SK-N-SH (cell line): ENCODE results near the gene PDCD1. TPM values are rescaled to one million over a fixed set of nuclear protein-coding genes. Genes with fewer than 3 reads are reported as not detected.

Experiments used
- CTCF ChIA-PET: fragments of 300-600, 350-600 bp; formaldehyde crosslinking; extraction: SDS; loops from one replicate; lab custom pipeline; 2021; lab: Yijun Ruan, JAX
- POLR2A ChIA-PET: fragments of 350-600 bp; sonication (Branson Sonifier 250); formaldehyde crosslinking; extraction: SDS; loops from one replicate; lab custom pipeline; 2020; ENCODE audit warnings: antibody characterized with exemption, inconsistent platforms; lab: Yijun Ruan, JAX
- DNase-seq: peaks from one replicate; pipeline ENCODE4 v3.0.0; 2012
- H2AFZ ChIP-seq: fragments of 200-600 bp; sonication (generic); 2 replicates; pipeline ENCODE4 v1.8.1; 2016; ENCODE audit warnings: antibody characterized with exemption, mild to moderate bottlenecking, low read depth
- H3F3A ChIP-seq: fragments of 200-600 bp; sonication (generic); replicated peaks from 2 replicates; pipeline ENCODE3; 2016; ENCODE audit warnings: antibody characterized with exemption, mild to moderate bottlenecking; ENCODE audit not compliant: insufficient read depth
- H3K27ac ChIP-seq, 2 experiments: fragments of 200-500 bp in 1 of 2; fragments of 200-600 bp in 1 of 2; sonication (Bioruptor generic) in 1 of 2; sonication (generic), shearing (Covaris generic) in 1 of 2; 2 replicates each; pipeline versions ENCODE4 v1.5.1 to v1.6.1; 2014 to 2016; ENCODE audit warnings: low read depth in 2 of 2, inconsistent platforms in 1 of 2, low read length in 1 of 2, mild to moderate bottlenecking in 1 of 2, mixed read lengths in 1 of 2
- H3K27me3 ChIP-seq: fragments of 200-600 bp; sonication (generic), shearing (Covaris generic); 2 replicates; pipeline ENCODE4 v1.6.1; 2016; ENCODE audit warnings: mixed run types; ENCODE audit not compliant: insufficient read depth
- H3K36me3 ChIP-seq, 2 experiments: fragments of 200-500 bp in 1 of 2; fragments of 200-600 bp in 1 of 2; sonication (Bioruptor generic) in 1 of 2; sonication (generic) in 1 of 2; replicated peaks in 1 of 2; 2 replicates each; pipeline versions ENCODE3 to v1.5.1; 2014 to 2016; ENCODE audit warnings: low read length in 1 of 2, mild to moderate bottlenecking in 1 of 2; ENCODE audit not compliant: insufficient read depth in 2 of 2, control insufficient read depth in 1 of 2
- H3K4me1 ChIP-seq, 2 experiments: fragments of 200-500 bp in 1 of 2; fragments of 200-600 bp in 1 of 2; sonication (Bioruptor generic) in 1 of 2; sonication (generic), shearing (Covaris generic) in 1 of 2; 2 replicates each; pipeline versions ENCODE4 v1.5.1 to v1.6.1; 2014 to 2016; ENCODE audit warnings: low read depth in 1 of 2, low read length in 1 of 2, mixed run types in 1 of 2; ENCODE audit not compliant: insufficient read depth in 2 of 2, control insufficient read depth in 1 of 2
- H3K4me2 ChIP-seq: fragments of 200-600 bp; sonication (generic), shearing (Covaris generic); 2 replicates; pipeline ENCODE4 v1.6.1; 2017; ENCODE audit warnings: mixed run types
- H3K4me3 ChIP-seq, 2 experiments: fragments of 200-500 bp in 1 of 2; fragments of 200-600 bp in 1 of 2; sonication (Bioruptor generic) in 1 of 2; sonication (generic), shearing (Covaris generic) in 1 of 2; 2 replicates each; pipeline versions ENCODE4 v1.5.1 to v1.8.1; 2014 to 2016; ENCODE audit warnings: low read depth in 2 of 2, inconsistent platforms in 1 of 2, low read length in 1 of 2, mild to moderate bottlenecking in 1 of 2, mixed read lengths in 1 of 2, moderate library complexity in 1 of 2
- H3K79me2 ChIP-seq: fragments of 200-600 bp; sonication (generic); 2 replicates; pipeline ENCODE4 v1.8.1; 2017; ENCODE audit warnings: mild to moderate bottlenecking; ENCODE audit not compliant: insufficient read depth
- H3K9ac ChIP-seq: fragments of 200-600 bp; sonication (generic); 2 replicates; pipeline ENCODE4 v1.6.1; 2017; ENCODE audit warnings: mixed run types
- H3K9me2 ChIP-seq: fragments of 200-600 bp; sonication (generic); 2 replicates; pipeline ENCODE4 v1.6.1; 2017; ENCODE audit warnings: mixed run types
- H3K9me3 ChIP-seq: fragments of 200-600 bp; sonication (generic); 2 replicates; pipeline ENCODE4 v1.6.1; 2017; ENCODE audit warnings: mixed run types, mild to moderate bottlenecking, moderate library complexity
- H4K20me1 ChIP-seq: fragments of 200-600 bp; sonication (generic); 2 replicates; pipeline ENCODE4 v1.6.1; 2017; ENCODE audit warnings: mild to moderate bottlenecking, mixed run types; ENCODE audit not compliant: insufficient read depth
- FOXM1 ChIP-seq: IDR thresholded peaks from 2 replicates; pipeline ENCODE4 v1.4.0; 2012; ENCODE audit warnings: low read depth, mild to moderate bottlenecking
- MXI1 ChIP-seq: IDR thresholded peaks from 2 replicates; pipeline ENCODE4 v1.6.1; 2012; ENCODE audit warnings: mild to moderate bottlenecking, low read depth, low read length, improper control_type of control experiment
- POLR2AphosphoS5 ChIP-seq: IDR thresholded peaks from 2 replicates; pipeline ENCODE4 v1.6.1; 2012; ENCODE audit warnings: low read depth, low read length
- RAD21 ChIP-seq: IDR thresholded peaks from 2 replicates; pipeline ENCODE4 v1.6.1; 2012; ENCODE audit warnings: mild to moderate bottlenecking, low read length
- RCOR1 ChIP-seq: fragments of 150-350 bp; IDR thresholded peaks from 2 replicates; pipeline ENCODE4 v1.6.1; 2017; ENCODE audit warnings: antibody characterized with exemption, low read length
- RFX5 ChIP-seq: IDR thresholded peaks from 2 replicates; pipeline ENCODE4 v1.6.1; 2012; ENCODE audit warnings: mild to moderate bottlenecking, improper control_type of control experiment, low read length
- SMC3 ChIP-seq: IDR thresholded peaks from 2 replicates; pipeline ENCODE4 v1.6.1; 2012; ENCODE audit warnings: low read depth, low read length, improper control_type of control experiment
- TAF1 ChIP-seq: IDR thresholded peaks from 2 replicates; pipeline ENCODE4 v1.6.1; 2012; ENCODE audit warnings: low read depth, mild to moderate bottlenecking, low read length, moderate library complexity, borderline replicate concordance
- TEAD4 ChIP-seq: IDR thresholded peaks from 2 replicates; pipeline ENCODE4 v1.4.0; 2012; ENCODE audit warnings: mild to moderate bottlenecking, borderline replicate concordance; ENCODE audit not compliant: insufficient read depth
- YY1 ChIP-seq: IDR thresholded peaks from 2 replicates; pipeline ENCODE4 v1.4.0; 2012; ENCODE audit warnings: low read depth, mild to moderate bottlenecking
- WGBS: methylation state at CpG from one replicate; pipeline ENCODE4 v1.1.6; 2017; ENCODE audit warnings: low lambda C conversion rate; 5-methylcytosine and 5-hydroxymethylcytosine counted together
- polyA plus RNA-seq, 3 experiments: library from polyadenylated mRNA; depleted of rRNA; stranded (reverse); fragments of >200 nt; gene quantifications; 2 replicates each; pipeline ENCODE4 v1.2.3, GENCODE V29; 2012
- TF ChIP-seq, protein P1 (sequence below): fragments of 200-600 bp; sonication (generic); IDR thresholded peaks from 2 replicates; pipeline ENCODE4 v1.6.1; 2017; ENCODE audit warnings: antibody characterized with exemption, mild to moderate bottlenecking, moderate library complexity
- TF ChIP-seq, protein P2 (sequence below): fragments of 150-350 bp; IDR thresholded peaks from 2 replicates; pipeline ENCODE4 v1.6.1; 2017; ENCODE audit warnings: antibody characterized with exemption, low read length, low read depth, borderline replicate concordance
- TF ChIP-seq, protein P3 (sequence below): IDR thresholded peaks from 2 replicates; pipeline ENCODE4 v1.6.1; 2012; ENCODE audit warnings: mild to moderate bottlenecking, low read depth, low read length, moderate library complexity

Gene PDCD1
- polyA plus RNA-seq, 1 of the 3 experiments (the other 2 are of a cell fraction) = not detected

DNA sequence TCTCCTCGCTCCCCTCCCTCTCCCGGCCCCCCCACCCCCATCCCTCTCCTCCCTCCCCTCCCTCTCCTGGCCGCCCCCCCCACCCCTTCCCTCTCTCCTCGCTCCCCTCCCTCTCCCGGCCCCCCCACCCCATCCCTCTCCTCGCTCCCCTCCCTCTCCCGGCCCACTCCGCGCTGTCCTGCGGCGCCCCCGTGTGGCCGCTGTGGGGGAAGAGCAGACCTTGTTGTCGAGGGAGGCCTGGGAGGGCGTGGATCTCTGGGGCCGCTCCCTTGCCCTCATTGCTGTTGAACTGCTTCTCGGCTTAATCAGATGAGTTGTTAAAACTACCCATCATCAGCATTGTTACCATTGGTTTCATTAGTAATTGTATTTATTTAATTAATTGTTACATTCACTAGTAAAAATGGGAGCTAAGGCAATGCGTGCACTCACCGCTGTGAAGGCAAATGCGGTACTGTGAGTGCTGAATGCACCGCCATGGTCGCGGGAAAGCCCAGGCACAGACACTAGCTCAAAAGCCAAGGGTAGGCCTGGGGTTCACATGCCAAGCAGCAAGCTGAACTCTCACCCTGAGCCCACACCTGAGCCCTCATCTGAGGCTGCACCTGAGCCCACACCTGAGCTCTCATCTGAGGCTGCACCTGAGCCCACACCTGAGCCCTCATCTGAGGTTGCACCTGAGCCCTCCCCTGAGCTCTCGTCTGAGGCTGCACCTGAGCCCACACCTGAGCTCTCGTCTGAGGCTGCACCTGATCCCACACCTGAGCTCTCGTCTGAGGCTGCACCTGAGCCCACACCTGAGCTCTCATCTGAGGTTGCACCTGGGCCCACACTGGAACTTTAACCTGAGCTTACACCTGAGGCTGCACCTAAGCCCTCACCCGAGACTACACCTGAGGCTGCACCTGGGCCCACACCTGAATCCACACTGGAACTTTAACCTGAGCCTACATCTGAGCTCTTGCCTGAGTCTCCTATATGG, 19.6 kb upstream of the PDCD1 start:
- no peak overlapping the region for H3K4me2 ChIP-seq
- H3K4me3 ChIP-seq = no peak overlapping the region
- WGBS = 34% methylated on average over 26 of the region's 27 CpGs
- no peaks in the 10 kb centered on the region for H3K9me3 ChIP-seq
- H2AFZ ChIP-seq = no peak overlapping the region
- H3K4me1 ChIP-seq = peaks cover 14 to 24% of the 10 kb centered on the region in 2 experiments
- H3K27me3 ChIP-seq = no peaks in the 10 kb centered on the region
- TF ChIP-seq, protein P1, sequence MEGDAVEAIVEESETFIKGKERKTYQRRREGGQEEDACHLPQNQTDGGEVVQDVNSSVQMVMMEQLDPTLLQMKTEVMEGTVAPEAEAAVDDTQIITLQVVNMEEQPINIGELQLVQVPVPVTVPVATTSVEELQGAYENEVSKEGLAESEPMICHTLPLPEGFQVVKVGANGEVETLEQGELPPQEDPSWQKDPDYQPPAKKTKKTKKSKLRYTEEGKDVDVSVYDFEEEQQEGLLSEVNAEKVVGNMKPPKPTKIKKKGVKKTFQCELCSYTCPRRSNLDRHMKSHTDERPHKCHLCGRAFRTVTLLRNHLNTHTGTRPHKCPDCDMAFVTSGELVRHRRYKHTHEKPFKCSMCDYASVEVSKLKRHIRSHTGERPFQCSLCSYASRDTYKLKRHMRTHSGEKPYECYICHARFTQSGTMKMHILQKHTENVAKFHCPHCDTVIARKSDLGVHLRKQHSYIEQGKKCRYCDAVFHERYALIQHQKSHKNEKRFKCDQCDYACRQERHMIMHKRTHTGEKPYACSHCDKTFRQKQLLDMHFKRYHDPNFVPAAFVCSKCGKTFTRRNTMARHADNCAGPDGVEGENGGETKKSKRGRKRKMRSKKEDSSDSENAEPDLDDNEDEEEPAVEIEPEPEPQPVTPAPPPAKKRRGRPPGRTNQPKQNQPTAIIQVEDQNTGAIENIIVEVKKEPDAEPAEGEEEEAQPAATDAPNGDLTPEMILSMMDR = peak; percentile 64
- TF ChIP-seq MXI1 (no peak), TEAD4 (no peak), TAF1 (no peak), SMC3 (peak; percentile 70), RCOR1 (no peak), FOXM1 (no peak), POLR2AphosphoS5 (no peak), RFX5 (no peak), RAD21 (peak; percentile 82), YY1 (no peak)
- TF ChIP-seq, protein P2, sequence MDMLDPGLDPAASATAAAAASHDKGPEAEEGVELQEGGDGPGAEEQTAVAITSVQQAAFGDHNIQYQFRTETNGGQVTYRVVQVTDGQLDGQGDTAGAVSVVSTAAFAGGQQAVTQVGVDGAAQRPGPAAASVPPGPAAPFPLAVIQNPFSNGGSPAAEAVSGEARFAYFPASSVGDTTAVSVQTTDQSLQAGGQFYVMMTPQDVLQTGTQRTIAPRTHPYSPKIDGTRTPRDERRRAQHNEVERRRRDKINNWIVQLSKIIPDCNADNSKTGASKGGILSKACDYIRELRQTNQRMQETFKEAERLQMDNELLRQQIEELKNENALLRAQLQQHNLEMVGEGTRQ = no peak
- TF ChIP-seq, protein P3, sequence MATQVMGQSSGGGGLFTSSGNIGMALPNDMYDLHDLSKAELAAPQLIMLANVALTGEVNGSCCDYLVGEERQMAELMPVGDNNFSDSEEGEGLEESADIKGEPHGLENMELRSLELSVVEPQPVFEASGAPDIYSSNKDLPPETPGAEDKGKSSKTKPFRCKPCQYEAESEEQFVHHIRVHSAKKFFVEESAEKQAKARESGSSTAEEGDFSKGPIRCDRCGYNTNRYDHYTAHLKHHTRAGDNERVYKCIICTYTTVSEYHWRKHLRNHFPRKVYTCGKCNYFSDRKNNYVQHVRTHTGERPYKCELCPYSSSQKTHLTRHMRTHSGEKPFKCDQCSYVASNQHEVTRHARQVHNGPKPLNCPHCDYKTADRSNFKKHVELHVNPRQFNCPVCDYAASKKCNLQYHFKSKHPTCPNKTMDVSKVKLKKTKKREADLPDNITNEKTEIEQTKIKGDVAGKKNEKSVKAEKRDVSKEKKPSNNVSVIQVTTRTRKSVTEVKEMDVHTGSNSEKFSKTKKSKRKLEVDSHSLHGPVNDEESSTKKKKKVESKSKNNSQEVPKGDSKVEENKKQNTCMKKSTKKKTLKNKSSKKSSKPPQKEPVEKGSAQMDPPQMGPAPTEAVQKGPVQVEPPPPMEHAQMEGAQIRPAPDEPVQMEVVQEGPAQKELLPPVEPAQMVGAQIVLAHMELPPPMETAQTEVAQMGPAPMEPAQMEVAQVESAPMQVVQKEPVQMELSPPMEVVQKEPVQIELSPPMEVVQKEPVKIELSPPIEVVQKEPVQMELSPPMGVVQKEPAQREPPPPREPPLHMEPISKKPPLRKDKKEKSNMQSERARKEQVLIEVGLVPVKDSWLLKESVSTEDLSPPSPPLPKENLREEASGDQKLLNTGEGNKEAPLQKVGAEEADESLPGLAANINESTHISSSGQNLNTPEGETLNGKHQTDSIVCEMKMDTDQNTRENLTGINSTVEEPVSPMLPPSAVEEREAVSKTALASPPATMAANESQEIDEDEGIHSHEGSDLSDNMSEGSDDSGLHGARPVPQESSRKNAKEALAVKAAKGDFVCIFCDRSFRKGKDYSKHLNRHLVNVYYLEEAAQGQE = no peak
- POLR2A ChIA-PET = interaction anchor here (1.2 to 1.6 kb wide), 2 partner anchors 144 to 176 kb away, joined by 6 to 7 read pairs; partner anchors contain the start of genes D2HGDH and ING5
- no peaks in the 10 kb centered on the region for H3K36me3 ChIP-seq
- no peak overlapping the region; a peak in 1 of 4 replicates for H3K27ac ChIP-seq
- H3K9me2 ChIP-seq = no peaks in the 10 kb centered on the region
- CTCF ChIA-PET = interaction anchor here (0.5 to 4.2 kb wide), 42 partner anchors 9 to 562 kb away, joined by 3 to 58 read pairs (median 5); partner anchors contain the start of genes D2HGDH, GAL3ST2, ING5 and RTP5
- H3K9ac ChIP-seq = no peak overlapping the region
- H3F3A ChIP-seq = peaks cover 18% of the 10 kb centered on the region
- H4K20me1 ChIP-seq = no peaks in the 10 kb centered on the region
- no peaks in the 10 kb centered on the region for H3K79me2 ChIP-seq
- peak; percentile 90 for DNase-seq
